IgD-negative memory B cell (primary cell): ENCODE results near the gene XCR1. TPM values are rescaled to one million over a fixed set of nuclear protein-coding genes. Genes with fewer than 3 reads are reported as not detected.
A peak's percentile ranks its signal among the peaks of the same experiment; 100 is the strongest.
"Not testable (repeated sequence)": the region's sequence is repeated elsewhere in the genome, so short reads cannot be mapped to it uniquely, and the experiment has no call there.

ENCODE experiments used
- H3K27ac Mint-ChIP-seq, 3 donors: one replicate each; pipeline ENCODE4 v1.8.0; 2020 to 2022; ENCODE audit warnings: mild to moderate bottlenecking in 3 of 3, mixed read lengths in 3 of 3, moderate library complexity in 1 of 3
- H3K27me3 Mint-ChIP-seq: one replicate; pipeline ENCODE4 v1.8.0; 2021; ENCODE audit warnings: mixed read lengths
- H3K36me3 Mint-ChIP-seq: one replicate; pipeline ENCODE4 v1.8.0; 2020; ENCODE audit warnings: mild to moderate bottlenecking, mixed read lengths
- H3K4me1 Mint-ChIP-seq, 3 donors: one replicate each; pipeline ENCODE4 v1.8.0; 2020 to 2022; ENCODE audit warnings: mixed read lengths in 3 of 3, mild to moderate bottlenecking in 1 of 3
- H3K4me3 Mint-ChIP-seq, 4 donors: one replicate each; pipeline ENCODE4 v1.8.0; 2020 to 2022; ENCODE audit warnings: mild to moderate bottlenecking in 4 of 4, mixed read lengths in 4 of 4, moderate library complexity in 3 of 4
- H3K9me3 Mint-ChIP-seq, 3 donors: one replicate each; pipeline ENCODE4 v1.8.0; 2020 to 2021; ENCODE audit warnings: mixed read lengths in 3 of 3, mild to moderate bottlenecking in 1 of 3
- polyA plus RNA-seq: library from polyadenylated mRNA; unstranded; fragments of 300-500 nt; fragmentation: Illumina TruSeq; gene quantifications from one replicate; pipeline ENCODE4 v1.2.3, GENCODE V29; 2021

Gene XCR1
- polyA plus RNA-seq, 1 donor from 2014 or later: not detected

GRCh38 chr3:46025139-46025538 lies 2.1 kb downstream of the XCR1 start:
- no peaks in the 10 kb centered on the region for H3K36me3 Mint-ChIP-seq
- peaks cover 6 to 11% (median 7%) of the 10 kb centered on the region in 3 donors for H3K9me3 Mint-ChIP-seq
- H3K27ac Mint-ChIP-seq: no peak overlapping the region
- peaks cover 9% of the 10 kb centered on the region in 3 donors for H3K4me1 Mint-ChIP-seq
- no peak overlapping the region for H3K4me3 Mint-ChIP-seq
- peaks cover 1% of the 10 kb centered on the region for H3K27me3 Mint-ChIP-seq

GRCh38 chr3:46024131-46024530 lies 3.2 kb downstream of the XCR1 start:
- Mint-ChIP-seq H3K36me3 (no peaks in the 10 kb centered on the region), H3K4me1 (no peaks in the 10 kb centered on the region), H3K9me3 (peaks cover 6 to 11% (median 7%) of the 10 kb centered on the region in 3 donors), H3K27ac (no peak overlapping the region), H3K4me3 (no peak overlapping the region), H3K27me3 (peaks cover 1% of the 10 kb centered on the region)

GRCh38 chr3:46022909-46023785 lies 4.1 kb downstream of the XCR1 start:
- Mint-ChIP-seq H3K36me3 (no peaks in the 10 kb centered on the region), H3K9me3 (peaks cover 5 to 9% (median 7%) of the 10 kb centered on the region in 3 donors), H3K4me3 (no peak overlapping the region), H3K27me3 (peaks cover 1% of the 10 kb centered on the region), H3K27ac (no peak overlapping the region), H3K4me1 (no peaks in the 10 kb centered on the region)

GRCh38 chr3:46021516-46021915 lies 5.8 kb downstream of the XCR1 start:
- no peaks in the 10 kb centered on the region for H3K4me1 Mint-ChIP-seq
- H3K27ac Mint-ChIP-seq: no peak overlapping the region
- H3K27me3 Mint-ChIP-seq: peaks cover 1% of the 10 kb centered on the region
- no peak overlapping the region for H3K4me3 Mint-ChIP-seq
- peaks cover 2% of the 10 kb centered on the region for H3K36me3 Mint-ChIP-seq
- H3K9me3 Mint-ChIP-seq: peaks cover 0 to 2% (median 0%) of the 10 kb centered on the region in 3 donors

GRCh38 chr3:46020766-46021510 lies 6.3 kb downstream of the XCR1 start:
- H3K4me3 Mint-ChIP-seq: no peak overlapping the region
- H3K27ac Mint-ChIP-seq: no peak overlapping the region
- no peaks in the 10 kb centered on the region for H3K4me1 Mint-ChIP-seq

GRCh38 chr3:46019707-46020106 lies 7.6 kb downstream of the XCR1 start:
- H3K4me3 Mint-ChIP-seq: no peak overlapping the region
- H3K36me3 Mint-ChIP-seq: peaks cover 2% of the 10 kb centered on the region
- no peaks in the 10 kb centered on the region for H3K4me1 Mint-ChIP-seq
- H3K27me3 Mint-ChIP-seq: peaks cover 1% of the 10 kb centered on the region
- no peak overlapping the region for H3K27ac Mint-ChIP-seq
- H3K9me3 Mint-ChIP-seq: peaks cover 0 to 5% (median 0%) of the 10 kb centered on the region in 3 donors

More at GRCh38 chr3:46020766-46021510, 6.3 kb downstream of the XCR1 start:
- Mint-ChIP-seq H3K36me3 (peaks cover 2% of the 10 kb centered on the region), H3K9me3 (peaks cover 0 to 2% (median 0%) of the 10 kb centered on the region in 3 donors), H3K27me3 (peaks cover 1% of the 10 kb centered on the region)

- Mint-ChIP-seq H3K27ac (no peak overlapping the region), H3K9me3 (peaks cover 0 to 5% (median 0%) of the 10 kb centered on the region in 3 donors), H3K27me3 (peaks cover 1% of the 10 kb centered on the region), H3K4me3 (no peak overlapping the region), H3K36me3 (peaks cover 2% of the 10 kb centered on the region), H3K4me1 (no peaks in the 10 kb centered on the region)
Observed at GRCh38 chr3:46017720-46018119, 9.6 kb downstream of the XCR1 start.

- H3K9me3 Mint-ChIP-seq: peaks cover 0 to 3% (median 0%) of the 10 kb centered on the region in 3 donors
- no peaks in the 10 kb centered on the region for H3K4me1 Mint-ChIP-seq
- H3K27ac Mint-ChIP-seq: no peak overlapping the region
- no peaks in the 10 kb centered on the region for H3K27me3 Mint-ChIP-seq
- peaks cover 2% of the 10 kb centered on the region for H3K36me3 Mint-ChIP-seq
- H3K4me3 Mint-ChIP-seq: peak overlapping the region in 1 of 4 donors; percentile 69
Observed at GRCh38 chr3:46013316-46014094, 13.8 kb downstream of the XCR1 start.

- Mint-ChIP-seq H3K4me1 (no peaks in the 10 kb centered on the region), H3K9me3 (peaks cover 0 to 4% (median 0%) of the 10 kb centered on the region in 3 donors), H3K27ac (no peak overlapping the region), H3K4me3 (no peak overlapping the region), H3K27me3 (no peaks in the 10 kb centered on the region), H3K36me3 (no peaks in the 10 kb centered on the region)
Observed at GRCh38 chr3:46012246-46012645, 15.0 kb downstream of the XCR1 start.

- Mint-ChIP-seq H3K4me1 (no peaks in the 10 kb centered on the region), H3K27ac (no peak overlapping the region), H3K4me3 (no peak overlapping the region), H3K9me3 (peaks cover 0 to 3% (median 0%) of the 10 kb centered on the region in 3 donors), H3K27me3 (no peaks in the 10 kb centered on the region), H3K36me3 (no peaks in the 10 kb centered on the region)
Observed at GRCh38 chr3:46010519-46011113, 16.7 kb downstream of the XCR1 start.

GRCh38 chr3:46008058-46008457 lies 19.2 kb downstream of the XCR1 start:
- Mint-ChIP-seq H3K27me3 (no peaks in the 10 kb centered on the region), H3K4me1 (no peaks in the 10 kb centered on the region), H3K4me3 (no peak overlapping the region), H3K9me3 (peaks cover 0 to 3% (median 0%) of the 10 kb centered on the region in 3 donors), H3K36me3 (no peaks in the 10 kb centered on the region), H3K27ac (peak overlapping the region in 1 of 3 donors; percentile 16)

GRCh38 chr3:46007280-46007679 lies 20.0 kb downstream of the XCR1 start:
- Mint-ChIP-seq H3K27ac (no peak overlapping the region), H3K4me3 (peak overlapping the region in 1 of 4 donors; percentile 17), H3K9me3 (peaks cover 0 to 3% (median 0%) of the 10 kb centered on the region in 3 donors), H3K36me3 (no peaks in the 10 kb centered on the region), H3K4me1 (no peaks in the 10 kb centered on the region), H3K27me3 (no peaks in the 10 kb centered on the region)

GRCh38 chr3:46006238-46007032 lies 20.8 kb downstream of the XCR1 start:
- H3K4me3 Mint-ChIP-seq: peak overlapping the region in 1 of 4 donors; percentile 28
- H3K9me3 Mint-ChIP-seq: peaks cover 0 to 3% (median 0%) of the 10 kb centered on the region in 3 donors
- H3K4me1 Mint-ChIP-seq: no peaks in the 10 kb centered on the region
- no peaks in the 10 kb centered on the region for H3K36me3 Mint-ChIP-seq
- no peak overlapping the region for H3K27ac Mint-ChIP-seq
- H3K27me3 Mint-ChIP-seq: peaks cover 1% of the 10 kb centered on the region

GRCh38 chr3:46003706-46004105 lies 23.6 kb downstream of the XCR1 start:
- H3K27me3 Mint-ChIP-seq: peaks cover 13% of the 10 kb centered on the region
- not testable (repeated sequence) for H3K9me3 Mint-ChIP-seq, H3K27ac Mint-ChIP-seq, H3K4me1 Mint-ChIP-seq, H3K4me3 Mint-ChIP-seq, H3K36me3 Mint-ChIP-seq
